Measurements from ENCODE around the gene RAB37.

The RAB37 gene

DNA sequence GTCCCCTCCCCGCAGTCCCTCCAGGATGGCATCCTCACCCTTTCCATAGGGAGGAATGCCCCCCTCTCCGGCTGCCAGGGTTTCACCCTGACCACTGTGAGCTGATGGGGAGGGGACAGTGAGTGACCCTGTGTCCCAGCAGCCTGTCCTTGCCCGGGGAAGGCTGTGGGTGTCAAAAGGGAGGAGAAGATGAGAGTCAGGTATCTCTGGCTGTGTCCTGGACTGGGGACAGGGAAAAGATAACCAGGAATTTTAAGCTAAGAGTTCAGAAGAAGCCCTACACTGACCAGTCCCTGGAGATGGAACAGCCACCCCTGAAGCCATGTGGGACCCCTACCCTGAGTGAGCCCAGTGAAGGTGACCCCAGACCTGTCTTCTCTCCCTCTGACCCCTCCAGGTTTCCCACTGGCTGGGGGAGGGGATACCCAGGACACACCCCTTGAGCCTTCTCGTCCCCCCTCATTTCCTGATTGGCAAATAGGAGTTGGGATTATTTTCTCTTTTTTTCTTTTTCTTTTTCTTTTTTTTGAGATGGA, 27.8 kb downstream of the RAB37 start:
- DNase-seq, result no peak

DNA sequence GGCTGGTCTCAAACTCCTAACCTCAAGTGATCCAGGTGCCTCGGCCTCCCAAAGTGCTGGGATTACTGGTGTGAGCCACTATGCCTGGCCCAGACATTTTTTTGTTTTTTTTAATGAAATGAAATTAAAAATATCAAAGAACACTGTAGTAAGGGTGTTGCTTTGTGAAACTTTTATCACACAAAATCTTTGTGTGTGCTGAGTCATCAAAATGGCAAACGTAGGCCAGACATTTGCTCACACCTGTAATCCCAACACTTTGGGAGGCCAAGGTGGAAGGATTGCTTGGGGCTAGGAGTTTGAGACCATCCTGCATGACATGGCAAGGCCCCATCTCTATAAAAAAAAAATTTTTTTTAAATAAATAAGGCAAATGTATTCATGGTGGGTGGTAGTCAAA, 29.4 kb downstream of the RAB37 start:
- DNase-seq, result no peak

GRCh38 chr17:74767111-74767516, 30.1 kb downstream of the RAB37 start:
- peak; percentile 94 for DNase-seq

DNA sequence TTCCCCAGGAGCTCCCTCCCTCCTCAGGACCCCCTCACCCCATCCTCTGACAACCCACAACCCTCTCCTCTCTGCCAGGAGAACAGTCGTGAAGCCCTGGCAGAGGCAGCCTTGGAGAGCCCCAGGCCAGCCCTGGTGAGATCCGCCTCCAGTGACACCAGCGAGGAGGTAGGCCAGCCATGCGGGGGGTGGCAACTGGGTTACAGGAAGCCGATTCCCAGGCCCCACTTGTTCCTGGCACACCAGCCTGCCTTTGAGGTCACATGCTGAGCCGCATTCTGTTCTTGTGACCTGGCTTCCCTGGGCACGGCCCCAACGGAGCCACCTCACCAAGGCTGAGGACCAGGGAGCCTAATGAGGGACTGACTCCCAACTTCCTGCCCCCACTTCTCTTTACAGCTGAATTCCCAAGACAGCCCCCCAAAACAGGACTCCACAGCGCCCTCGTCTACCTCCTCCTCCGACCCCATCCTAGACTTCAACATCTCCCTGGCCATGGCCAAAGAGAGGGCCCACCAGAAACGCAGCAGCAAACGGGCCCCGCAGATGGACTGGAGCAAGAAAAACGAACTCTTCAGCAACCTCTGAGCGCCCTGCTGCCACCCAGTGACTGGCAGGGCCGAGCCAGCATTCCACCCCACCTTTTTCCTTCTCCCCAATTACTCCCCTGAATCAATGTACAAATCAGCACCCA, 31.2 kb downstream of the RAB37 start:
- peak; percentile 50 for DNase-seq

- no peak for DNase-seq
These were observed 31.7 kb downstream of the RAB37 start for GRCh38 chr17:74768763-74769114.

GRCh38 chr17:74769266-74769855, 32.3 kb downstream of the RAB37 start:
- DNase-seq, result no peak

DNA sequence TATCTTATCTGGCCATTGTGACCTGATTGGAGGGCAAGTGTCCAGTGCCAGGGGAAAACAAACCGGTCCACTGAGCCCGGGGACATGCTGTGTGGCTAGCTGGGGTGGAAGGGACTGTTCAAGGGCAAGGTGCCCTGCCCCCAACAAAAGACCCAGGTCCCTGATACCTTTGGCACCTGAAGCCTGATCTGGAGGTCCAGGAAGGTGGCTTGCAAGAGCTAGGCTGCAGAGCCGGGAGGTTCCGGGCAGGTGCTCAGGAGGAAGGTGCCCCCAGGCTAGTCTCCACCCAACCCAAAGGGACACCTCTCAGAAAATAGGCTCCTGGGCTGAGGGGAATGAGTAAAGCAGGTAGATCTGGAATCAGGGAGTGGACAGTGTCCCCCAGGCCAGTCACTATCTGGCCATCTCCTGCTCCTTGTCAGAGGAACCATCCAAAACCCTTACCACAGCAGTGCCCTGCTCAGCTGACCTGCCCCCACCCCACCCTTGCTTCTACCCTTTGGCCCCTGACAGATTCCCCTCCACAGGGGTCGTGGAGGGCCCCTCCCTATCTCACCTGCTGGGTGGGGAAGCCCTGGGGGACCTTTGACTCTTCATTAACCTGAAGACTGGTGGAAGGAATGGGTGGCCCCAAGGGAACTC, 32.9 kb downstream of the RAB37 start:
- no peak for DNase-seq

GRCh38 chr17:74770498-74771318, 33.7 kb downstream of the RAB37 start:
- DNase-seq, result peak; percentile 63

- DNase-seq, result no peak
These were observed 34.4 kb downstream of the RAB37 start for GRCh38 chr17:74771319-74771914.

- no peak for DNase-seq
These were observed 35.0 kb downstream of the RAB37 start for GRCh38 chr17:74772053-74772452.

DNA sequence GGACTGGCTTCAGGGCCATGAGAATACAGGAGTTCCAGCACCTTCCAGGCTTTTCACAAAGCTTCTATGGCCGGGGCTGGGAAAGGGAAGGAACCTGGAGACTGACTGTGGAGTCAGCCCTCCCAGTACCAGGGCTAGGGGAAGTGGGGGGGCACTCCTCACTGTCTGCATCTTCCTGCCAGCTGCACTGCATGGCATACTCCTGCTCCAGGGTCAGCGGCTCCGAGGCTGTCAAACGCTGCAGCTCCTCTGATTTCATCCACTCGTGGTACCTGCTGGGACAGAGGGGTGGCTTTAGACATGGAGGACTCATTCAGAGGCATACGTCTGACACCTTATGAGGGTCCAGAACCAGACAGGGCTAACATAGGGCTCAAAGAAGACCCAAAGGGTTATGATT, 36.4 kb downstream of the RAB37 start:
- no peak for DNase-seq

DNA sequence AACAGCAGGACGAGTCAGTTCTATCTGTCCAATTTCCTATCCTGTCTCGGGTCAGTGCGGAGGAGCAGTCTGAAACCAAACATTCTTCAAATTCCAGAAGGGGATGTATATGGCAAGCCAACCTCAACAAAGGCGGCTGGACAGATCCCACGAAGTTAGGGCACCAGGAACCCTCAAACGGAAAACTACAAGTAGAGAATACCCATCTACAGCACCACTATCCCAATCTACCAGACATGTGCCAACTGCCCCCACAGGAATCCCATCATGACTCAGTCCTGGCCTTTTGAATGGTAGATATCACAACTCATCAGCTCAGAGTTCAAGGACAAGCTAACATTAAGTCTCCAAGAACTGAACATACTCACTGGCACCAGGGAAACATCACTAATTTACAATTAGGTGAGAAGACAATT, 36.8 kb downstream of the RAB37 start:
- no peak for DNase-seq

- no peak for DNase-seq
These were observed 38.5 kb downstream of the RAB37 start for GRCh38 chr17:74775409-74776043.

DNA sequence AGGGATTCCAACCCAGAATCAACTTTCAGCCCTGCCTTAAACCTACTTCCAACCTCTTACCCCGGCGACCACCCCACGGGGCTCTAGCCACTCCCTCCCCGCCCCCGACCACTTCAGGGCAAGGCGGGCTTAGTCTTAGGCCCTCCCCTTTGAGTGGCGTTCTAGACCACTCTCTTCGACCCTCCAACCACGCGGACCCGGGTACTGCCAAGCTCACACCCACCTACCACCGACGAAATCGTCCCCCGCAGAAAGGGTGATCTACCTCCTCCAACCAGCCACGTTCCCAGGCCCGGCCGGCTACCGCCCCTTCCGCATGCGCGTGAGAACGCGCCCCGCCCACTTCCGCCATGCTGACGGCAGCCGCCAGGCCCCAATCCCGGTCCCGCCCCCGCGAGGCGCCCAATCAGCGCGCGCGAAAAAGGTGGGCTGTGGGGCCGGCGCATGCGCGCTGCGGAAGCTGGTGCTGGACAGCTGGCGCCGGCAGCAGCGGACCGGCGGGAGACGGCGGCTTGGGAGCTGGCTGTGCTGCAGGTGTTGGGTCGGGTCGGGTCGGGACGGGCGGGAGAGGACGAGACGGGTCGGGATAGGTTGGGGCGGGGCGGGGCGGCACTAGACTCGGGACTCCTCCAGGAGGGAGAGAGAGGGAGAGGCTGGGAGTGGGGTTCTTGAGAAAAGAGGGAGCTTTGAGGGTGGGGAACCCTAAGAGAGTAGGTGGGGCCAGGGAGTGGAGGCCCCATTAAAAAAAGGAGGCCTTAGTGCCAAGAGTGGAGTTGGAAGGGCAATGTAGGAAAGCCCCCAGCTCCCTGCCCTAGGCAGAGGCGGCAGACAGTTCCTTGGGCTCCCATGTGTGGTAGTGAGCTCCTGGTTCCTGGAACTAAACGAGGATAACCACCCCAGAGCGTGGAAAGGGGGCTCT, 39.2 kb downstream of the RAB37 start, which contains the start of gene NAT9:
Gene NAT9, minus strand, starts transcription at position 302 of the 919 bp plus-strand sequence. CDS start 647 bp downstream, outside the sequence.
- peak; percentile 96 for DNase-seq

DNA sequence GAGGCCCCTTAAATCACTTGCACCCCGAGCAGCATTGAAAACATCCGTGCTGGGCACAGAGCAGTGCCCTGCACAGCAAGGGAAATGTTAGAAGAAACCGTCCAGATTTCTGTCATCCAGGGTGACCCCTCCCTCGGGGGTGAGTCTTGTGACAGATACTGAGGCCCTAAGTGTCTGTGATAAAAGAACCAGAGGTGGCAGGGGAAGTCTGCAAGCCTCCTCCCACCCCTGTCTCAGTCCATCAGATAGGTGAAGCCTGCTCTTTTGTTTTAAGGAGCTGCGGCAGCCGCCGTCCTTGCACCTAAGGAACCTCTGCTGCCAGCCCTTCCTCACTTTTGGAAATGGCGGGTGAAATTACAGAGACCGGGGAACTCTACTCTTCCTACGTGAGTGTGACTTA, 39.9 kb downstream of the RAB37 start:
- no peak for DNase-seq

- no peak for DNase-seq
These were observed 41.0 kb downstream of the RAB37 start for GRCh38 chr17:74777901-74778515.

GRCh38 chr17:74778960-74779359, 41.9 kb downstream of the RAB37 start:
- DNase-seq, result no peak

DNA sequence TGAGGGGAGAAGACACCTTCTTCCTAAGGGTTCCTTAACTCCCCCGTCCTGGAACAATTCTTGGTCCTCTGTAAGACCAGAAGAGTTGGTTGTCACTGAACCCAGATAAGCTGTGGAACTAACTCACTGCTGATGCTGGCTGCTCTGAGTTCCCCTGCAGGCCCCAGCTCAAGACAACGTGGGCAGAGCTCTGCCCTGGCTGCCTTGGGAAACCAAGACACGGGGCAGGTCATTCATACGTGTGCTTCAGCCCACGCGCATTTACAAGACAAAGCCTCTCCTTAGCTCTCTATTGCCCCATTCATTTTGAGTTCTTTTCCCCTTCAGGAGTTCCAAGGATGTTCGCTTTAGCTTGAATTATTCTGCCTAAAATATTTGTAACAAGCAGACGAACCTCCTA, 42.4 kb downstream of the RAB37 start:
- DNase-seq, result no peak

DNA sequence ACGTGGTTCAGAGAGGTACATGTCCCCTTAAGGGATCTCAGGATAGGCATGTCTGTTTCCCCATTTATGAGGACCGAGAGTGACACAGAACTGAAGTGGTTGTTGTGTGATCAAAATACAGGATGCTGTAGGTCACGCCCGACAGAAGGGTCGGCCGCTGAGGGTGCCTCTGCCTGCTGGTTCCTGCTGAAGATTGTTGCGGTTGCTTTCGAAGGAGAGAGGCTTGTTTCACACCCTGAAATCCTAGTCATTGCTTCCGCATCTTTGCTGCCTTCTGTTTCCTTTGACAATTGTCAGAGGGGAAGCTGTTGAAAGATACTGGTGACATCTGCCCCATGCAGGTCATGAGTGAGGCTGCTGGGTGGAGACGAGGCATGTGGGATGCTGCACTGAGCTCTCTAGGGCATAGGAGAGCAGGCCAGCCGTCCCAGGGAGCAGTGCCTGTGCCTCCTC, 42.9 kb downstream of the RAB37 start:
- DNase-seq, result peak; percentile 56

DNA sequence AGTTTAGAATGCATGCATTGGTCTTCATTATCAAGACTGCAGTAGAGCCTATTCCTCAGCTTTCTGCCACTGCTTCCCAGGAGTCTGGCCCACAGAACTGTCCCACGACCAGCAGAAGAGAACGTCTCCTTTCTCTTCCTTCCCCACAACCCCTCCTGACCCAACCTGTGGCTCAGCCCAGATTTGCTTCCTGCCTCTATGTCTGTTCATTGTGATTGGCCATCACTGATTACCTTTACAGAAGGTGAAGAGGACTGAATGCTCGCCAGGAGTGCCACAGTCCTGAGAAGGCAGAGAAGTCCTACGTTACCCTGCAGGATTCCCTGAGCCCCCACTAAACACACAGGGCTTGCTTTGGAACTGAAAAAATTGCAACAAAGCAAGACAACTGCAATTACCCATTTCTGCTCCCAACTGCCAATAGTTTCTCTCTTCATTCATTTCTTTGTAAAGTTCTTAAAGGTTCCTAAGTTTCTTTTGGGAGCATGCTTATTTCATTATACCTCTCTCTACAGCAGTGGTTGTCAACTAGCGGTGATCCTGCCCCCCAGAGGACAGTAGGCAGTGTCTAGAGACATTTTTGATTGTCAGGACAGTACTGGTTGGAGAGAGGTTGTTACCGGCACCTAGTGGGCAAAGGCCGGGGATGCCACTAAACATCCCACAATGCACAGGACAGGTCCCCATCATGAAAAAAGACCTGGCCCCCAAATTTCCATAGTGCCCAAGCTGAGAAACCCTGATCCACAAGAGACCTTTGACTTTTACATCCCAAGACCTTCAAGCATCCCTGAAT, 43.6 kb downstream of the RAB37 start:
- DNase-seq, result peak; percentile 74

Measured in midbrain (tissue), 1 donor.